Uterus (tissue), 2 donors: ENCODE results near the gene HLA-DOA.

Experiments
- POLR2A ChIP-seq, 2 donors: fragments of 450-650 bp; IDR thresholded peaks; one replicate each; pipeline ENCODE4 v1.6.1; 2016; ENCODE audit warnings: antibody characterized with exemption in 2 of 2, mild to moderate bottlenecking in 1 of 2, moderate library complexity in 1 of 2
- TF ChIP-seq, protein P1 (sequence below), 4 experiments: fragments of 200-600 bp in 2 of 4; fragments of 450-650 bp in 2 of 4; sonication (generic) in 2 of 4; IDR thresholded peaks; one replicate each; pipeline ENCODE4 v1.5.1; 2016 to 2019; ENCODE audit warnings: antibody characterized with exemption in 4 of 4, mild to moderate bottlenecking in 2 of 4, moderate library complexity in 1 of 4

DNA sequence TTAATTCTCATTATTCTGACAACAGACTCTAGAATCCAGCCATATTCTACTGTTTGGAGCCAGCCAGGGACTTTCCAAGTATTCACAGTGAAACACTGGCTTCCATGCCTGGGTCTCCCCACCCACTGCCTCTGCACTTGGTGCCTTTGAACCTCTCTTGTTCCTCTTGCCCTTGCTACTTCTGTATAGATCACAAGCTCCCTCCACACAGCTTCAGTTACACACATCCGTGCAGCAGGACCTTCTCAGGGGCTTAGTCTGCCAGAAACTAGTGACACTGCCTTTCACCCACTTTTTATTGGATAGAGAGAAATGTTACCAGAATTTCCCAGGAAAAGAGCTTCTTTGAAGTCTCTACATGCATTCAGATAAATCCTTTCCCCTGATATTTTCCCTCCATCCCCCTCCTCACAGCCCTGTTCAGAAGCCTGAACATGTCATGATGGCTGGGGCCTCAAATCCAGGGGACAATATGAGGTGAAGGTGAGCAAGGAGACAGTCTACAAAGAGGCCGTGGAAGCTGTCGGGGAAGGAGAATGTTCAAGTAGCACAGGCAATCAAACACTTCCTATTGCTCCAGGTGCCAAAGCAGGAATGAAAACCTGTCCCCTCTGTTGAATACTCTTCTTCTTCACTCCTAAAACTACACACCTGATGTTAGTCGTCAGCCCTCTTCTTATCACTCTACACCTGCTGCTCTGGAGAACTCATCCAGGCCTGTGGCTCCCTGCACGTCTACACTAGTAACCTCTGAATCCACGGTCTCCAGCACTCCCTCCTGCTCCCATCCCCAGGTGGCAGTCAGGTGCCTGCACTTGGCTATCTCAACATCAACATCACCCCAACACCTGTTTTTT lies 20.2 kb upstream of the HLA-DOA start:
- TF ChIP-seq, protein P1, sequence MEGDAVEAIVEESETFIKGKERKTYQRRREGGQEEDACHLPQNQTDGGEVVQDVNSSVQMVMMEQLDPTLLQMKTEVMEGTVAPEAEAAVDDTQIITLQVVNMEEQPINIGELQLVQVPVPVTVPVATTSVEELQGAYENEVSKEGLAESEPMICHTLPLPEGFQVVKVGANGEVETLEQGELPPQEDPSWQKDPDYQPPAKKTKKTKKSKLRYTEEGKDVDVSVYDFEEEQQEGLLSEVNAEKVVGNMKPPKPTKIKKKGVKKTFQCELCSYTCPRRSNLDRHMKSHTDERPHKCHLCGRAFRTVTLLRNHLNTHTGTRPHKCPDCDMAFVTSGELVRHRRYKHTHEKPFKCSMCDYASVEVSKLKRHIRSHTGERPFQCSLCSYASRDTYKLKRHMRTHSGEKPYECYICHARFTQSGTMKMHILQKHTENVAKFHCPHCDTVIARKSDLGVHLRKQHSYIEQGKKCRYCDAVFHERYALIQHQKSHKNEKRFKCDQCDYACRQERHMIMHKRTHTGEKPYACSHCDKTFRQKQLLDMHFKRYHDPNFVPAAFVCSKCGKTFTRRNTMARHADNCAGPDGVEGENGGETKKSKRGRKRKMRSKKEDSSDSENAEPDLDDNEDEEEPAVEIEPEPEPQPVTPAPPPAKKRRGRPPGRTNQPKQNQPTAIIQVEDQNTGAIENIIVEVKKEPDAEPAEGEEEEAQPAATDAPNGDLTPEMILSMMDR (IDR thresholded peaks at IDR 0.05) = no peak
- TF ChIP-seq POLR2A (IDR thresholded peaks at IDR 0.05) = peak; percentile 33 to 76
